HL-60 (cell line): ENCODE results near the gene CTSO.

Experiments
- DNase-seq, 2 experiments: peaks; one replicate each; pipeline ENCODE4 v3.0.0-alpha.2; 2010 to 2020; ENCODE audit warnings: low read depth in 1 of 2, low spot score in 1 of 2
- H3K27ac ChIP-seq: fragments of 250-450 bp; sonication (Bioruptor Pico); replicated peaks from 2 replicates; pipeline ENCODE4 v1.5.1; 2020; ENCODE audit warnings: mild to moderate bottlenecking, moderate library complexity
- H3K27me3 ChIP-seq: fragments of 250-450 bp; sonication (Bioruptor Pico); 2 replicates; pipeline ENCODE4 v1.5.1; 2021; ENCODE audit warnings: mild to moderate bottlenecking, moderate library complexity; ENCODE audit not compliant: insufficient read depth, poor library complexity, severe bottlenecking
- H3K4me3 ChIP-seq: replicated peaks from 2 replicates; pipeline ENCODE4 v1.5.1; 2011; ENCODE audit warnings: mild to moderate bottlenecking, control low read depth, low read length; ENCODE audit not compliant: insufficient read depth
- GABPA ChIP-seq: IDR thresholded peaks from 2 replicates; pipeline ENCODE4 v1.6.1; 2012; ENCODE audit warnings: low read depth
- POLR2AphosphoS5 ChIP-seq: IDR thresholded peaks from 2 replicates; pipeline ENCODE4 v1.6.1; 2012; ENCODE audit warnings: low read depth
- SPI1 ChIP-seq: IDR thresholded peaks from 2 replicates; pipeline ENCODE4 v1.6.1; 2012; ENCODE audit warnings: low read depth, mild to moderate bottlenecking, borderline replicate concordance
- TF ChIP-seq, protein P1 (sequence below): IDR thresholded peaks from one replicate; pipeline ENCODE4 v1.5.1; 2011; ENCODE audit warnings: low read length, control low read depth, inconsistent platforms; ENCODE audit not compliant: insufficient read depth
- TF ChIP-seq, protein P2 (sequence below): IDR thresholded peaks from 2 replicates; pipeline ENCODE4 v1.6.1; 2012; ENCODE audit warnings: low read depth; ENCODE audit not compliant: insufficient replicate concordance

CTSO gene

DNA sequence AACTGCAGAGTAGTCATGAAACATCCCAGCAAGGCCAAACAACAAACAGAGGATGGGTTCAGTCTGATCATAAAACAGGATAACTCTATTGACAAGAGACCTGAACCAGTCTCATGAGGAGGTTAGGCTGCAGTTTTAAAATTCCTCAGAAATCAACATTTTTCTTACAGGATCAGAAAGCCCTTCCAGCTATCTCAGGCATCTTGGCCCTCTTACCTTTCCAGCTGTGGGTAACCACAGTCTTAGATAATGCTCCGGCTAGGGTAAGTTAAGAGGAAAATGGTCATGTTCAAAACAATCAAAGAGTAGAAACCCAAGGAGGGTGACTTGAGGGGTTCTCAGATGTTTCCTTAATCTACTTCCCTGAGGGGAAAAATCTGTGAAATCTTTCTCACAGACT, 5.1 kb downstream of the CTSO start:
- Histone ChIP-seq H3K4me3 (no peak overlapping the region), H3K27ac (no peak overlapping the region), H3K27me3 (no peaks in the 10 kb centered on the region)
- TF ChIP-seq, protein P1, sequence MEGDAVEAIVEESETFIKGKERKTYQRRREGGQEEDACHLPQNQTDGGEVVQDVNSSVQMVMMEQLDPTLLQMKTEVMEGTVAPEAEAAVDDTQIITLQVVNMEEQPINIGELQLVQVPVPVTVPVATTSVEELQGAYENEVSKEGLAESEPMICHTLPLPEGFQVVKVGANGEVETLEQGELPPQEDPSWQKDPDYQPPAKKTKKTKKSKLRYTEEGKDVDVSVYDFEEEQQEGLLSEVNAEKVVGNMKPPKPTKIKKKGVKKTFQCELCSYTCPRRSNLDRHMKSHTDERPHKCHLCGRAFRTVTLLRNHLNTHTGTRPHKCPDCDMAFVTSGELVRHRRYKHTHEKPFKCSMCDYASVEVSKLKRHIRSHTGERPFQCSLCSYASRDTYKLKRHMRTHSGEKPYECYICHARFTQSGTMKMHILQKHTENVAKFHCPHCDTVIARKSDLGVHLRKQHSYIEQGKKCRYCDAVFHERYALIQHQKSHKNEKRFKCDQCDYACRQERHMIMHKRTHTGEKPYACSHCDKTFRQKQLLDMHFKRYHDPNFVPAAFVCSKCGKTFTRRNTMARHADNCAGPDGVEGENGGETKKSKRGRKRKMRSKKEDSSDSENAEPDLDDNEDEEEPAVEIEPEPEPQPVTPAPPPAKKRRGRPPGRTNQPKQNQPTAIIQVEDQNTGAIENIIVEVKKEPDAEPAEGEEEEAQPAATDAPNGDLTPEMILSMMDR, result no peak
- TF ChIP-seq GABPA (no peak), SPI1 (no peak), POLR2AphosphoS5 (no peak)
- TF ChIP-seq, protein P2, sequence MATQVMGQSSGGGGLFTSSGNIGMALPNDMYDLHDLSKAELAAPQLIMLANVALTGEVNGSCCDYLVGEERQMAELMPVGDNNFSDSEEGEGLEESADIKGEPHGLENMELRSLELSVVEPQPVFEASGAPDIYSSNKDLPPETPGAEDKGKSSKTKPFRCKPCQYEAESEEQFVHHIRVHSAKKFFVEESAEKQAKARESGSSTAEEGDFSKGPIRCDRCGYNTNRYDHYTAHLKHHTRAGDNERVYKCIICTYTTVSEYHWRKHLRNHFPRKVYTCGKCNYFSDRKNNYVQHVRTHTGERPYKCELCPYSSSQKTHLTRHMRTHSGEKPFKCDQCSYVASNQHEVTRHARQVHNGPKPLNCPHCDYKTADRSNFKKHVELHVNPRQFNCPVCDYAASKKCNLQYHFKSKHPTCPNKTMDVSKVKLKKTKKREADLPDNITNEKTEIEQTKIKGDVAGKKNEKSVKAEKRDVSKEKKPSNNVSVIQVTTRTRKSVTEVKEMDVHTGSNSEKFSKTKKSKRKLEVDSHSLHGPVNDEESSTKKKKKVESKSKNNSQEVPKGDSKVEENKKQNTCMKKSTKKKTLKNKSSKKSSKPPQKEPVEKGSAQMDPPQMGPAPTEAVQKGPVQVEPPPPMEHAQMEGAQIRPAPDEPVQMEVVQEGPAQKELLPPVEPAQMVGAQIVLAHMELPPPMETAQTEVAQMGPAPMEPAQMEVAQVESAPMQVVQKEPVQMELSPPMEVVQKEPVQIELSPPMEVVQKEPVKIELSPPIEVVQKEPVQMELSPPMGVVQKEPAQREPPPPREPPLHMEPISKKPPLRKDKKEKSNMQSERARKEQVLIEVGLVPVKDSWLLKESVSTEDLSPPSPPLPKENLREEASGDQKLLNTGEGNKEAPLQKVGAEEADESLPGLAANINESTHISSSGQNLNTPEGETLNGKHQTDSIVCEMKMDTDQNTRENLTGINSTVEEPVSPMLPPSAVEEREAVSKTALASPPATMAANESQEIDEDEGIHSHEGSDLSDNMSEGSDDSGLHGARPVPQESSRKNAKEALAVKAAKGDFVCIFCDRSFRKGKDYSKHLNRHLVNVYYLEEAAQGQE, result no peak
- DNase-seq, result no peak

DNA sequence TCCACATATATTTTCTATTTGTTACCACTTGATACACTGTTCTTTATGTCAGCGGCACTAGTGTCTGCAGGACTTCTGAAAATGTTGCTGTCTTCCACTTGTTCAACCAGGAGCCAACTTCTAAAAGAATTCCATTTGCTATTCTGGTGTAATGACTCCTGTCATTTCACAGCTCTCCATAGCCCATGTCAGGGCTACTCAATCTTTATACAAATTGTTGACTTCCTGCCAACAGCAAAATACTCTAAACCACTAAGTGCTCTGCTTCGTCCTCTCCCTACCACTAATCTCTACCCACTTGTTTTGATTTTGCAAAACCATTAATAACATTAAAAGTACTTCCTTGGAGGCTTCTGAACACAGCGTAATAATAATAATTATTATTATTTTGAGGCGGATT, 7.2 kb downstream of the CTSO start:
- DNase-seq, result no peak
- Histone ChIP-seq H3K27ac (no peak overlapping the region), H3K27me3 (no peaks in the 10 kb centered on the region), H3K4me3 (no peak overlapping the region)
- TF ChIP-seq, protein P1, result no peak
- TF ChIP-seq SPI1, result no peak
- TF ChIP-seq, protein P2, result no peak
- no peak for TF ChIP-seq POLR2AphosphoS5
- no peak for TF ChIP-seq GABPA

DNA sequence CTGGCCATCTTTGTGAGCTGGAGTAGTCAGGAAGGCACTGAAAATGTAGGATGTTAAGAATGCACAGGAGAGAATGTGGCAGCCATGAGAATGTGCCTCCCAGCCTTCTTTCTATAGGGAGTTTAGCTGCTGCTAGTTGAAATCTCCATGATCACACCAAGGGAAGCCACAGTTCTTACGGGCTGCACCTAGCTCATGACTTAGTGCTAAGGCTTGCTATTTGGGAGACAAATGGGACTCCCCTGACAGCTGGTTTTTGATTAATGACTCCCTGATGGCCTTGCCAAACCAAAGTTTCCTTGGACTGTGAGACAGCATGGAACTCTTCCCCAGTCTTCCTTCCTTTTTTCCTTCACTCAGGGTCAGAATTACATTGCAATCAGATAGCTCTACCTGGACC, 9.2 kb downstream of the CTSO start:
- no peak for DNase-seq
- TF ChIP-seq SPI1, result no peak
- TF ChIP-seq, protein P2, result no peak
- TF ChIP-seq, protein P1, result no peak
- Histone ChIP-seq H3K27ac (no peak overlapping the region), H3K27me3 (no peaks in the 10 kb centered on the region), H3K4me3 (no peak overlapping the region)
